Measurements from ENCODE around the gene FAIM. TPM values are rescaled to one million over a fixed set of nuclear protein-coding genes. Genes with fewer than 3 reads are reported as not detected.

The FAIM gene
- total RNA-seq, 1 experiment from 2014 or later = 11.0 TPM

DNA sequence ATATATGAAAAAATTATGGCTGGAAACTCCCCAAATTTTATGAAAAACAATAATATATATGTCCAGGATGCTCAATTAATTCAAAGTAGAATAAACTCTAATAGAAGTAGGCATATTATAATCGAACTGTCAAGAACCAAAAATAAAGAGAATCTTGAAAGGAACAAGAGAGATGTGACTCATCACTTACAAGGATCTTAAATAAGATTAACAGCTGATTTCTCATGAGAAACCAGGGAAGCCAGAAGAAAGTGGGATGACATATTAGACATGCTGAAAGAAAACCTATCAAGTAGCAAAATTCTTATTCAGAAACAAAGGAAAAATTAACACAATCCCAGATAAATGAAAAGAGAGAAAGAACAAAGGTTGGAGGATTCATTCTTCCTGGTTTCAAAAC is 66.8 kb downstream of the FAIM start:
- Histone ChIP-seq H3K23me2 (ENCODE audit: insufficient read length, low read depth, low read length, poor library complexity, severe bottlenecking) (no peaks in the 10 kb centered on the region), H3K4me1 (ENCODE audit: insufficient read depth, low read length) (0 out of 2 replicates have a peak, but pooled peaks cover 3% of the 10 kb centered on the region), H3K18ac (ENCODE audit: insufficient read length, low read depth, low read length) (no peak overlapping the region), H3K9ac (ENCODE audit: extremely low read depth, insufficient read length, low read length) (no peak overlapping the region), H2BK12ac (ENCODE audit: insufficient read length, low read depth, low read length) (no peak overlapping the region), H3K23ac (ENCODE audit: insufficient read length, low read depth, low read length) (no peak overlapping the region), H3T11ph (ENCODE audit: low read length) (no peak overlapping the region), H3K4me2 (ENCODE audit: insufficient read depth, insufficient read length, low read length) (no peak overlapping the region), H3K14ac (ENCODE audit: insufficient read depth, low read length) (no peak overlapping the region), H2BK120ac (ENCODE audit: low read depth, low read length, poor library complexity, severe bottlenecking) (no peak overlapping the region), H4K5ac (ENCODE audit: insufficient read length, low read depth, low read length) (no peak overlapping the region), H3K27me3 (ENCODE audit: insufficient read depth, low read length) (no peaks in the 10 kb centered on the region), H2BK20ac (ENCODE audit: low read depth, low read length, poor library complexity, severe bottlenecking) (no peak overlapping the region), H4K8ac (replicated peaks; ENCODE audit: insufficient read length, low read depth, low read length) (no peak overlapping the region), H2BK5ac (ENCODE audit: insufficient read length, low read length) (no peak overlapping the region), H3K27ac (ENCODE audit: insufficient read length, low read depth, low read length) (no peak overlapping the region), H3K79me1 (ENCODE audit: insufficient read depth, low read depth, low read length, poor library complexity, severe bottlenecking) (no peaks in the 10 kb centered on the region), H2AK5ac (ENCODE audit: insufficient read length, low read length) (no peak overlapping the region), H2BK15ac (ENCODE audit: low read depth, low read length) (no peak overlapping the region), H2AFZ (ENCODE audit: low read length) (no peak overlapping the region), H4K20me1 (ENCODE audit: control insufficient read depth, insufficient read depth, insufficient read length) (no peaks in the 10 kb centered on the region), H3K79me2 (ENCODE audit: insufficient read depth, low read length) (no peaks in the 10 kb centered on the region), H3K9me3 (ENCODE audit: control insufficient read depth, low read depth, low read length) (no peaks in the 10 kb centered on the region), H3K56ac (ENCODE audit: insufficient read length, low read depth, low read length) (no peak overlapping the region), H3K4ac (ENCODE audit: low read depth, low read length) (no peak overlapping the region), H4K91ac (ENCODE audit: insufficient read length, low read depth, low read length) (no peak overlapping the region)
- peaks cover 32 to 41% (median 40%) of the 10 kb centered on the region in 3 experiments for H3K36me3 Mint-ChIP-seq (ENCODE audit: insufficient read depth in 1 of 3, low read depth in 3 of 3)
- TF ChIP-seq, protein P1, sequence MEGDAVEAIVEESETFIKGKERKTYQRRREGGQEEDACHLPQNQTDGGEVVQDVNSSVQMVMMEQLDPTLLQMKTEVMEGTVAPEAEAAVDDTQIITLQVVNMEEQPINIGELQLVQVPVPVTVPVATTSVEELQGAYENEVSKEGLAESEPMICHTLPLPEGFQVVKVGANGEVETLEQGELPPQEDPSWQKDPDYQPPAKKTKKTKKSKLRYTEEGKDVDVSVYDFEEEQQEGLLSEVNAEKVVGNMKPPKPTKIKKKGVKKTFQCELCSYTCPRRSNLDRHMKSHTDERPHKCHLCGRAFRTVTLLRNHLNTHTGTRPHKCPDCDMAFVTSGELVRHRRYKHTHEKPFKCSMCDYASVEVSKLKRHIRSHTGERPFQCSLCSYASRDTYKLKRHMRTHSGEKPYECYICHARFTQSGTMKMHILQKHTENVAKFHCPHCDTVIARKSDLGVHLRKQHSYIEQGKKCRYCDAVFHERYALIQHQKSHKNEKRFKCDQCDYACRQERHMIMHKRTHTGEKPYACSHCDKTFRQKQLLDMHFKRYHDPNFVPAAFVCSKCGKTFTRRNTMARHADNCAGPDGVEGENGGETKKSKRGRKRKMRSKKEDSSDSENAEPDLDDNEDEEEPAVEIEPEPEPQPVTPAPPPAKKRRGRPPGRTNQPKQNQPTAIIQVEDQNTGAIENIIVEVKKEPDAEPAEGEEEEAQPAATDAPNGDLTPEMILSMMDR (conservative IDR thresholded peaks at IDR 0.05) = no peak
- WGBS (ENCODE audit: extremely low coverage, insufficient read length, low lambda C conversion rate) = no CpG with 5 or more reads among the region's 1 CpG
- H3K4me1 Mint-ChIP-seq = peaks cover 12 to 14% of the 10 kb centered on the region in 2 experiments
- H3K27ac Mint-ChIP-seq = 0 out of 7 replicates have a peak overlapping the region, but pooled peaks of 1 of the 3 experiments have one; percentile 46
- H3K9me3 Mint-ChIP-seq = peaks cover 10 to 11% of the 10 kb centered on the region in 2 experiments; a peak in 4 of 5 replicates
- DNase-seq = no peak
- no peaks in the 10 kb centered on the region for H3K27me3 Mint-ChIP-seq (ENCODE audit: low read depth)
- no peak overlapping the region for H3K4me3 Mint-ChIP-seq

Data from H9 (cell line).